Breast epithelium (tissue), 4 donors: ENCODE data around the gene ACKR1. TPM values are rescaled to one million over a fixed set of nuclear protein-coding genes. Genes with fewer than 3 reads are reported as not detected.
A peak's percentile ranks its signal among the peaks of the same experiment; 100 is the strongest.

ENCODE experiments used
- DNase-seq, 2 donors: peaks; one replicate each; pipeline ENCODE4 v3.0.0-alpha.2; 2019; ENCODE audit warnings: low spot score in 2 of 2
- H3K27ac ChIP-seq, 2 donors: fragments of 200-600 bp; sonication (generic) in 1 of 2; one replicate each; pipeline ENCODE4 v1.5.1; 2016 to 2019; ENCODE audit warnings: mild to moderate bottlenecking in 1 of 2
- H3K27me3 ChIP-seq, 2 donors: fragments of 200-600 bp; sonication (generic) in 1 of 2; one replicate each; pipeline versions ENCODE4 v1.5.1 to v1.6.0; 2017 to 2019; ENCODE audit warnings: control low read depth in 1 of 2, mild to moderate bottlenecking in 1 of 2
- H3K36me3 ChIP-seq: fragments of 200-600 bp; one replicate; pipeline ENCODE4 v1.5.1; 2019
- H3K4me1 ChIP-seq, 2 donors: fragments of 200-600 bp; sonication (generic); one replicate each; pipeline ENCODE4 v1.5.1; 2016 to 2019; ENCODE audit warnings: control low read depth in 1 of 2
- H3K4me3 ChIP-seq, 3 donors: fragments of 200-600 bp; sonication (generic); 1 replicate in 2 of 3; 2 replicates in 1 of 3; pipeline ENCODE4 v1.5.1; 2016 to 2019; ENCODE audit warnings: mild to moderate bottlenecking in 3 of 3, moderate library complexity in 2 of 3
- H3K9me3 ChIP-seq, 2 donors: fragments of 200-600 bp; sonication (generic) in 1 of 2; one replicate each; pipeline ENCODE4 v1.5.1; 2016 to 2019; ENCODE audit warnings: control low read depth in 1 of 2
- POLR2A ChIP-seq: fragments of 450-650 bp; IDR thresholded peaks from one replicate; pipeline ENCODE4 v1.6.1; 2016; ENCODE audit warnings: antibody characterized with exemption, mild to moderate bottlenecking, moderate library complexity
- POLR2AphosphoS5 ChIP-seq, 3 donors: sonication (generic); formaldehyde crosslinking; IDR thresholded peaks; one replicate each; pipeline ENCODE4 v1.6.1; 2017; ENCODE audit warnings: antibody characterized with exemption in 3 of 3
- intact Hi-C: fragments of 100-400 bp; cut with DNase I; formaldehyde crosslinking; loops from one replicate; pipeline ENCODE4 v1.15.1; 2023; ENCODE audit warnings: low total_unique reads
- total RNA-seq, 3 donors: library from RNA; depleted of rRNA; stranded (reverse); fragments of >200 nt; gene quantifications; one replicate each; pipeline ENCODE4 v1.1.0, GENCODE V29; 2016
- TF ChIP-seq, protein P1 (sequence below), 3 donors: fragments of 450-650 bp; IDR thresholded peaks; one replicate each; pipeline ENCODE4 v1.5.1; 2016 to 2017; ENCODE audit warnings: antibody characterized with exemption in 3 of 3, mild to moderate bottlenecking in 3 of 3, moderate library complexity in 3 of 3

ACKR1 gene
- total RNA-seq, 3 donors from 2014 or later, result 32.3 to 83.2 (median 81.9) TPM

- H3K4me1 ChIP-seq, result no peaks in the 10 kb centered on the region
- H3K36me3 ChIP-seq, result no peaks in the 10 kb centered on the region
- H3K27me3 ChIP-seq, result peaks cover 0 to 6% of the 10 kb centered on the region in 2 donors
- H3K9me3 ChIP-seq, result no peaks in the 10 kb centered on the region
- no peak for TF ChIP-seq POLR2A
- TF ChIP-seq POLR2AphosphoS5 (IDR thresholded peaks at IDR 0.05), result no peak
- TF ChIP-seq, protein P1, sequence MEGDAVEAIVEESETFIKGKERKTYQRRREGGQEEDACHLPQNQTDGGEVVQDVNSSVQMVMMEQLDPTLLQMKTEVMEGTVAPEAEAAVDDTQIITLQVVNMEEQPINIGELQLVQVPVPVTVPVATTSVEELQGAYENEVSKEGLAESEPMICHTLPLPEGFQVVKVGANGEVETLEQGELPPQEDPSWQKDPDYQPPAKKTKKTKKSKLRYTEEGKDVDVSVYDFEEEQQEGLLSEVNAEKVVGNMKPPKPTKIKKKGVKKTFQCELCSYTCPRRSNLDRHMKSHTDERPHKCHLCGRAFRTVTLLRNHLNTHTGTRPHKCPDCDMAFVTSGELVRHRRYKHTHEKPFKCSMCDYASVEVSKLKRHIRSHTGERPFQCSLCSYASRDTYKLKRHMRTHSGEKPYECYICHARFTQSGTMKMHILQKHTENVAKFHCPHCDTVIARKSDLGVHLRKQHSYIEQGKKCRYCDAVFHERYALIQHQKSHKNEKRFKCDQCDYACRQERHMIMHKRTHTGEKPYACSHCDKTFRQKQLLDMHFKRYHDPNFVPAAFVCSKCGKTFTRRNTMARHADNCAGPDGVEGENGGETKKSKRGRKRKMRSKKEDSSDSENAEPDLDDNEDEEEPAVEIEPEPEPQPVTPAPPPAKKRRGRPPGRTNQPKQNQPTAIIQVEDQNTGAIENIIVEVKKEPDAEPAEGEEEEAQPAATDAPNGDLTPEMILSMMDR (IDR thresholded peaks at IDR 0.05), result no peak
- intact Hi-C loops, result no loop called here
- peak overlapping the region in 1 of 3 donors; percentile 38 for H3K4me3 ChIP-seq
- H3K27ac ChIP-seq, result no peak overlapping the region
- no peak for DNase-seq
These were observed 4.4 kb downstream of the ACKR1 start for GRCh38 chr1:159209061-159209460.

GRCh38 chr1:159211331-159212136 is 6.9 kb downstream of the ACKR1 start:
- Histone ChIP-seq H3K9me3 (no peaks in the 10 kb centered on the region), H3K36me3 (no peaks in the 10 kb centered on the region), H3K27ac (no peak overlapping the region), H3K27me3 (peaks cover 0 to 6% of the 10 kb centered on the region in 2 donors), H3K4me1 (no peaks in the 10 kb centered on the region), H3K4me3 (no peak overlapping the region)
- intact Hi-C loops, result no loop called here
- no peak for DNase-seq
- TF ChIP-seq POLR2AphosphoS5 (IDR thresholded peaks at IDR 0.05), result no peak
- TF ChIP-seq, protein P1 (IDR thresholded peaks at IDR 0.05), result peak; percentile 15 to 68 (median 60)
- TF ChIP-seq POLR2A, result no peak

DNA sequence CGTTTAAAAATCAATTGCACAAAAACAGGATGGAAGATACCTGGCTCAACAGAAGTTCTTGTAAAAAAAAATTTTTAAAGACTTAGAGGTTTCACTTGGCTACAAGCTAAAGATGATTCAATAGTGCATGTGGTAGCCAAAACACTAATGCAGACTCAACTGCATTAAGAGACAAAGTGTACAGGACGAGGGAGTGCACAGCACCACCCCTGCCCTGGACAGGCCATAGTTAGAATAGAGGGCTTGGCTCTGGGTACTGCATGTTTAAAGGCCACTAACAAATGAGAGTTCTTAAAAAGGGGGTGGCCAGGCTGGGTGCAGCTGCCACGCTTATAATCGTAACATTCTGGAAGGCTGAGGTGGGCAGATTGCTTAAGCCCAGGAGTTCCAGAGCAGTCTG is 7.9 kb downstream of the ACKR1 start:
- Histone ChIP-seq H3K27me3 (peaks cover 0 to 6% of the 10 kb centered on the region in 2 donors), H3K4me3 (no peak overlapping the region), H3K27ac (no peak overlapping the region), H3K36me3 (no peaks in the 10 kb centered on the region), H3K9me3 (no peaks in the 10 kb centered on the region), H3K4me1 (no peaks in the 10 kb centered on the region)
- DNase-seq, result no peak
- TF ChIP-seq POLR2AphosphoS5 (IDR thresholded peaks at IDR 0.05) (no peak), POLR2A (no peak)
- TF ChIP-seq, protein P1 (IDR thresholded peaks at IDR 0.05), result no peak
- intact Hi-C loops, result no loop called here

- DNase-seq, result peak in 1 of 2 donors; percentile 25
- intact Hi-C loops, result no loop called here
- no peak overlapping the region for H3K4me3 ChIP-seq
- H3K27ac ChIP-seq, result no peak overlapping the region
- H3K4me1 ChIP-seq, result no peaks in the 10 kb centered on the region
- TF ChIP-seq, protein P1 (IDR thresholded peaks at IDR 0.05), result peak; percentile 56 to 72 (median 62)
- no peak for TF ChIP-seq POLR2AphosphoS5 (IDR thresholded peaks at IDR 0.05)
- H3K9me3 ChIP-seq, result no peaks in the 10 kb centered on the region
- no peaks in the 10 kb centered on the region for H3K27me3 ChIP-seq
- H3K36me3 ChIP-seq, result no peaks in the 10 kb centered on the region
These were observed 9.6 kb downstream of the ACKR1 start for GRCh38 chr1:159214149-159214760.
